K562 (cell line): ENCODE results near the gene NNAT. TPM values are rescaled to one million over a fixed set of nuclear protein-coding genes. Genes with fewer than 3 reads are reported as not detected.

Source experiments
- FOXA3 ChIP-seq, 2 experiments: fragments of 450-650 bp in 1 of 2; sonication (generic) in 1 of 2; formaldehyde crosslinking; IDR thresholded peaks in 1 of 2; conservative IDR thresholded peaks in 1 of 2; 2 replicates each; pipeline versions ENCODE4 v1.4.0 to v1.8.0; 2020 to 2022; ENCODE audit warnings: mild to moderate bottlenecking in 2 of 2, missing genetic modification reagents in 1 of 2
- HDAC3 ChIP-seq: fragments of 450-650 bp; IDR thresholded peaks from 2 replicates; pipeline ENCODE4 v1.6.1; 2018; ENCODE audit warnings: borderline replicate concordance, mild to moderate bottlenecking, moderate library complexity; ENCODE audit not compliant: partially characterized antibody
- MCM5 ChIP-seq: fragments of 450-650 bp; IDR thresholded peaks from 2 replicates; pipeline ENCODE4 v1.6.1; 2016; ENCODE audit warnings: low read depth
- NKRF ChIP-seq: fragments of 450-650 bp; IDR thresholded peaks from 2 replicates; pipeline ENCODE4 v1.6.1; 2016; ENCODE audit warnings: borderline replicate concordance
- TFE3 ChIP-seq: fragments of 450-650 bp; formaldehyde crosslinking; IDR thresholded peaks from 2 replicates; pipeline ENCODE4 v1.4.0; 2020; ENCODE audit warnings: mild to moderate bottlenecking, mixed read lengths
- TGIF2 ChIP-seq: sonication (generic); formaldehyde crosslinking; IDR thresholded peaks from 2 replicates; pipeline ENCODE4 v1.8.1; 2022; ENCODE audit warnings: mild to moderate bottlenecking, missing genetic modification reagents, moderate library complexity
- ZBTB7A ChIP-seq: IDR thresholded peaks from 2 replicates; pipeline ENCODE4 v1.6.1; 2011; ENCODE audit warnings: low read depth, mild to moderate bottlenecking, low read length, moderate library complexity, borderline replicate concordance; ENCODE audit not compliant: control insufficient read depth
- ZNF408 ChIP-seq: fragments of 250-450 bp; sonication (Bioruptor Pico); IDR thresholded peaks from 2 replicates; pipeline ENCODE4 v1.4.0; 2020; ENCODE audit warnings: low read depth, mild to moderate bottlenecking, moderate library complexity
- ZNF518B ChIP-seq: fragments of 250-450 bp; sonication (Bioruptor Pico); IDR thresholded peaks from 2 replicates; pipeline ENCODE4 v1.5.0; 2021; ENCODE audit warnings: mild to moderate bottlenecking, moderate library complexity
- ZNF583 ChIP-seq: fragments of 250-450 bp; sonication (Bioruptor Pico); IDR thresholded peaks from 2 replicates; pipeline ENCODE4 v1.4.0; 2020
- polyA plus RNA-seq, 8 experiments: library from polyadenylated mRNA; depleted of rRNA in 4 of 8; stranded (reverse) in 5 of 8; unstranded in 3 of 8; fragments of >200 nt; fragmentation: Nextera tagmentation in 2 of 8; fragmentation: Illumina TruSeq in 1 of 8; extraction: Ambion mirVana in 2 of 8; extraction: Trizol in 1 of 8; gene quantifications; 2 replicates each; pipeline versions ENCODE4 v1.2.1 to v1.2.3, GENCODE V29; 2011 to 2014; ENCODE audit warnings: inconsistent platforms in 1 of 8, missing spikeins in 1 of 8
- total RNA-seq, 7 experiments: library from RNA; depleted of rRNA in 6 of 7; stranded (reverse); fragments of >200 nt in 6 of 7; fragmentation: Illumina TruSeq in 2 of 7; extraction: Trizol in 2 of 7; gene quantifications; 2 replicates each; pipeline versions ENCODE4 v1.2.1 to v1.2.3, GENCODE V29; 2011 to 2021; ENCODE audit warnings: low replicate concordance in 1 of 7
- TF ChIP-seq, protein P1 (sequence below): sonication (generic); formaldehyde crosslinking; IDR thresholded peaks from 2 replicates; pipeline ENCODE4 v1.8.1; 2023; ENCODE audit warnings: mild to moderate bottlenecking, missing genetic modification reagents
- TF ChIP-seq, protein P2 (sequence below): fragments of 450-650 bp; formaldehyde crosslinking; IDR thresholded peaks from 2 replicates; pipeline ENCODE4 v1.4.0; 2020; ENCODE audit warnings: mild to moderate bottlenecking, moderate library complexity
- TF ChIP-seq, protein P3 (sequence below): sonication (generic); formaldehyde crosslinking; IDR thresholded peaks from 2 replicates; pipeline ENCODE4 v1.8.0; 2022; ENCODE audit warnings: mild to moderate bottlenecking, missing genetic modification reagents

NNAT gene
- total and polyA plus RNA-seq, 9 of the 15 experiments (the other 6 are each of a cell fraction or from before 2014, with no cell fraction given): 0.13 TPM; not detected in 8

GRCh38 chr20:37527638-37528445 is 6.8 kb downstream of the NNAT start, which contains the start of gene BLCAP (continued):
- TF ChIP-seq FOXA3 (CRISPR knock-in tag; conservative IDR thresholded peaks at IDR 0.05 in 1 of 2, IDR thresholded peaks at IDR 0.05 in 1 of 2): peak in 1 of 2 experiments; percentile 52; a peak in 2 of 4 replicates
- TF ChIP-seq, protein P1, sequence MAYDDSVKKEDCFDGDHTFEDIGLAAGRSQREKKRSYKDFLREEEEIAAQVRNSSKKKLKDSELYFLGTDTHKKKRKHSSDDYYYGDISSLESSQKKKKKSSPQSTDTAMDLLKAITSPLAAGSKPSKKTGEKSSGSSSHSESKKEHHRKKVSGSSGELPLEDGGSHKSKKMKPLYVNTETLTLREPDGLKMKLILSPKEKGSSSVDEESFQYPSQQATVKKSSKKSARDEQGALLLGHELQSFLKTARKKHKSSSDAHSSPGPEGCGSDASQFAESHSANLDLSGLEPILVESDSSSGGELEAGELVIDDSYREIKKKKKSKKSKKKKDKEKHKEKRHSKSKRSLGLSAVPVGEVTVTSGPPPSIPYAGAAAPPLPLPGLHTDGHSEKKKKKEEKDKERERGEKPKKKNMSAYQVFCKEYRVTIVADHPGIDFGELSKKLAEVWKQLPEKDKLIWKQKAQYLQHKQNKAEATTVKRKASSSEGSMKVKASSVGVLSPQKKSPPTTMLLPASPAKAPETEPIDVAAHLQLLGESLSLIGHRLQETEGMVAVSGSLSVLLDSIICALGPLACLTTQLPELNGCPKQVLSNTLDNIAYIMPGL (CRISPR knock-in tag): no peak
- peak; percentile 44 for TF ChIP-seq ZBTB7A
- no peak for TF ChIP-seq TGIF2 (CRISPR knock-in tag)
- TF ChIP-seq, protein P2, sequence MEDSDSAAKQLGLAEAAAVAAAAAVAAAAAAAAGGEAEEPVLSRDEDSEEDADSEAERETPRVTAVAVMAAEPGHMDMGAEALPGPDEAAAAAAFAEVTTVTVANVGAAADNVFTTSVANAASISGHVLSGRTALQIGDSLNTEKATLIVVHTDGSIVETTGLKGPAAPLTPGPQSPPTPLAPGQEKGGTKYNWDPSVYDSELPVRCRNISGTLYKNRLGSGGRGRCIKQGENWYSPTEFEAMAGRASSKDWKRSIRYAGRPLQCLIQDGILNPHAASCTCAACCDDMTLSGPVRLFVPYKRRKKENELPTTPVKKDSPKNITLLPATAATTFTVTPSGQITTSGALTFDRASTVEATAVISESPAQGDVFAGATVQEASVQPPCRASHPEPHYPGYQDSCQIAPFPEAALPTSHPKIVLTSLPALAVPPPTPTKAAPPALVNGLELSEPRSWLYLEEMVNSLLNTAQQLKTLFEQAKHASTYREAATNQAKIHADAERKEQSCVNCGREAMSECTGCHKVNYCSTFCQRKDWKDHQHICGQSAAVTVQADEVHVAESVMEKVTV (CRISPR knock-in tag): no peak
- no peak for TF ChIP-seq MCM5
- peak; percentile 25 for TF ChIP-seq HDAC3
- TF ChIP-seq TFE3: no peak
- TF ChIP-seq NKRF: peak; percentile 78
- TF ChIP-seq, protein P3, sequence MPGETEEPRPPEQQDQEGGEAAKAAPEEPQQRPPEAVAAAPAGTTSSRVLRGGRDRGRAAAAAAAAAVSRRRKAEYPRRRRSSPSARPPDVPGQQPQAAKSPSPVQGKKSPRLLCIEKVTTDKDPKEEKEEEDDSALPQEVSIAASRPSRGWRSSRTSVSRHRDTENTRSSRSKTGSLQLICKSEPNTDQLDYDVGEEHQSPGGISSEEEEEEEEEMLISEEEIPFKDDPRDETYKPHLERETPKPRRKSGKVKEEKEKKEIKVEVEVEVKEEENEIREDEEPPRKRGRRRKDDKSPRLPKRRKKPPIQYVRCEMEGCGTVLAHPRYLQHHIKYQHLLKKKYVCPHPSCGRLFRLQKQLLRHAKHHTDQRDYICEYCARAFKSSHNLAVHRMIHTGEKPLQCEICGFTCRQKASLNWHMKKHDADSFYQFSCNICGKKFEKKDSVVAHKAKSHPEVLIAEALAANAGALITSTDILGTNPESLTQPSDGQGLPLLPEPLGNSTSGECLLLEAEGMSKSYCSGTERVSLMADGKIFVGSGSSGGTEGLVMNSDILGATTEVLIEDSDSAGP (CRISPR knock-in tag): no peak
- TF ChIP-seq ZNF583 (CRISPR knock-in tag): no peak
- TF ChIP-seq ZNF518B: no peak
- TF ChIP-seq ZNF408 (CRISPR knock-in tag): no peak
